Mesodermal cell (in vitro differentiated cells): ENCODE measurements around the gene NNAT.
A peak's percentile ranks its signal among the peaks of the same experiment; 100 is the strongest.

Source experiments
- H3K27ac ChIP-seq: 2 replicates; pipeline ENCODE4 v1.7.0; 2013; ENCODE audit warnings: mild to moderate bottlenecking, low read depth, low read length, moderate library complexity; ENCODE audit not compliant: severe bottlenecking
- H3K36me3 ChIP-seq: 2 replicates; pipeline ENCODE4 v1.7.1; 2013; ENCODE audit warnings: mild to moderate bottlenecking, low read length, moderate library complexity; ENCODE audit not compliant: control insufficient read depth, insufficient read depth
- H3K4me1 ChIP-seq: one replicate; pipeline ENCODE4 v1.7.1; 2013; ENCODE audit warnings: mild to moderate bottlenecking, low read length; ENCODE audit not compliant: insufficient read depth, control insufficient read depth, poor library complexity, severe bottlenecking
- H3K4me3 ChIP-seq: 2 replicates; pipeline ENCODE4 v1.7.0; 2013; ENCODE audit warnings: low read length, control low read depth, mild to moderate bottlenecking; ENCODE audit not compliant: insufficient read depth, poor library complexity, severe bottlenecking; ENCODE audit errors: extremely low read depth
- H3K9me3 ChIP-seq: 2 replicates; pipeline ENCODE4 v1.7.1; 2013; ENCODE audit warnings: mild to moderate bottlenecking, low read length, moderate library complexity; ENCODE audit not compliant: control insufficient read depth
- WGBS, 2 experiments: methylation state at CpG; one replicate each; pipeline ENCODE4 v1.1.5; 2013; ENCODE audit warnings: missing lambda C conversion rate in 2 of 2; ENCODE audit not compliant: insufficient coverage in 2 of 2; 5-methylcytosine and 5-hydroxymethylcytosine counted together

The NNAT gene

GRCh38 chr20:37516811-37517750 is 4.0 kb upstream of the NNAT start:
- Histone ChIP-seq H3K27ac (no peak overlapping the region), H3K4me1 (peaks cover 19% of the 10 kb centered on the region), H3K36me3 (peaks cover 92% of the 10 kb centered on the region), H3K9me3 (peaks cover 3% of the 10 kb centered on the region), H3K4me3 (no peak overlapping the region)
- WGBS, 2 experiments, result 83 to 87% methylated on average over 8 to 10 of the region's 13 CpGs

- Histone ChIP-seq H3K36me3 (peaks cover 87% of the 10 kb centered on the region), H3K4me3 (no peak overlapping the region), H3K27ac (no peak overlapping the region), H3K4me1 (peaks cover 19% of the 10 kb centered on the region), H3K9me3 (peaks cover 3% of the 10 kb centered on the region)
- 85 to 95% methylated on average over 6 to 7 of the region's 7 CpGs for WGBS, 2 experiments
Measured at GRCh38 chr20:37518059-37518458, 3.0 kb upstream of the NNAT start.

DNA sequence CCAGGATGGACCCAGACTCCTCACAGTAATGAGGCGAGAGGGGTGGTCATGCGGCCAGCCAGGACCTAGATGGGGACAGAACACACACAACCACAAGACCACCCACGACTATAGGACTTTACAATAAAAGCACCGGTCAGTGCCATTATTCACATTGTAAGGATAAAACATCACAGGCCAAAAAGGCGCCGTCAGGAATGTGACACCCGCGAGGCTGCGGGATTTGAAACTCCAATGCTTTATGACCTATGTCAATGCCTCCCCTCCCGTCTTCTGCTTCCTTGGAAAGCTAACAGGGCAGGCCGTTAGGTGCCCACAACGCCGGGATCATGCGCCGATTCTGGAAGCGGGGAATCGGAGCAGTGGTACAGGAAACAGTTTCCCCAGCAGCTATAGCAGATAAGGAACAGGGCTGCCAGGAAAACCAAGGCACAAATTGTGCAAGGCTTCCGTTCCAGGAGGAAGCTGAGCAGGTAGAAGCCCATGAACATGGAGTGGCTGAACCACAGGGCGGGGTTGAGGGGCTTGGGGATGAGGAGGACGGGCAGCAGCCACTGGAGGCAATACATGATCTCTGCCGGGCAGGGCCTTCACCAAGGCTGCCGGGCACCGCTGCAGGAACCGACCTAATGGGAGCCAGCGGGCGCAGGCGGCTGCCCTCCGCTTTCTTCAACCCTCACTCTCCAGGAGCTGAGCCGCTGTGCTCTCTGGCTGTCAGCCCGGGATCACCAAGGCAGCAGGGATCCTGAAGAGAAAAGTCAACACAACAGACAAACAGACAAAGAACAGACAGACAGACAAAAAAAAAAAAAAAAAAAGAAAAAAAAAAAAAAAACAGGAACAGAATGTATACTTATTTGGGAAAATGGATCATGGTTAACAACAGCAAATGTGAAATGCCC is 2.2 kb upstream of the NNAT start:
- 92 to 93% methylated on average over 18 to 27 of the region's 30 CpGs for WGBS, 2 experiments
- no peak overlapping the region for H3K27ac ChIP-seq
- no peak overlapping the region for H3K4me3 ChIP-seq
- H3K4me1 ChIP-seq, result peaks cover 19% of the 10 kb centered on the region
- H3K36me3 ChIP-seq, result peaks cover 86% of the 10 kb centered on the region
- peaks cover 3% of the 10 kb centered on the region for H3K9me3 ChIP-seq

DNA sequence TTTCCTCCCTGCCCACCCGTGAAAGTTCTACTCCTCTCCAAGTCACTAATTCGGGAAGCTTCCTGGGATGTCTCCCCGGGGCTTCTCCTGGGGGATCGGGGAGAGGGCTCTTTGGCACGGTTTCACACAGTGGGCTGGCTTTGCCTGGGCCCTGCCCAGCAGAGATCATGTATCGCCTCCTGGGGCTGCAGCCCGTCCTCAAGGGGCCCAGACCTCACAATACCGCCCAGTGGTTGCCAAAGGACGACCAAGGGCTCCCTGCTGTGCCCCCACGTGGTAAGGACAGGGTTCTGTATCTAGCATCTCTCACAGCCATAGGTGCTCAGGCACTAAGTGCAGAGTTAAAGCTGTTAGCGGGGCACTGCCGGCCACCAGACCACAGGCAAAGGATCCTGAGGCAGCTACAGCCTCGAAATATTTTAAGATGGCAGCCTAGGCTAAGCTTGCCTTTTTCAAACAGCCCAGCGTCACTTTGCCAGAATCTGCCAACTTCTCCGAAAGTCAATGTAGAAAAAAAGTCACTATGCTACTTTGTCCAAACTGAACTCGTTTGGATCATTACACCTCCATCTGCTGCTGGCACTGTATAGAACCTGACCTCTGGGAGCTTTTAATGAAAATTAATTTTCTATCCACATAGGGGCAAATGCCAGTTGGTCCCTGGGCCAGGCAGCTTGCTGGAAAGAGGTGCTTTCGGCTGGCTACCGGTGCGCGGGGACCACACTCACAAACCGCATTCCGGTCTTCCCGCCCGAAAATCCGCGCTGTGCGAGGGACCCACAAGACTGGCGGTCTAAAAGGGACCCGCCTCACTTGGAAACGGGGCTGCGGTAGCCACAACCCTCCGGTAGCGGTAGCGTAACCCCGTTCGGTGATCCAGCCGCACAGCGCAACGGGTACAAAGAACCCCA is 1.3 kb upstream of the NNAT start:
- WGBS, 2 experiments, result 62 to 68% methylated on average over 32 to 37 of the region's 39 CpGs
- peaks cover 3% of the 10 kb centered on the region for H3K9me3 ChIP-seq
- H3K27ac ChIP-seq, result no peak overlapping the region
- peaks cover 28% of the 10 kb centered on the region for H3K4me1 ChIP-seq
- no peak overlapping the region for H3K4me3 ChIP-seq
- H3K36me3 ChIP-seq, result peaks cover 85% of the 10 kb centered on the region

GRCh38 chr20:37520419-37520955 is 563 bp upstream of the NNAT start:
- H3K27ac ChIP-seq, result no peak overlapping the region
- H3K4me3 ChIP-seq, result peak overlapping the region; percentile 46
- H3K9me3 ChIP-seq, result peaks cover 3% of the 10 kb centered on the region
- peaks cover 85% of the 10 kb centered on the region for H3K36me3 ChIP-seq
- WGBS, 2 experiments, result 62 to 76% methylated on average over 14 to 20 of the region's 24 CpGs
- H3K4me1 ChIP-seq, result peaks cover 35% of the 10 kb centered on the region

DNA sequence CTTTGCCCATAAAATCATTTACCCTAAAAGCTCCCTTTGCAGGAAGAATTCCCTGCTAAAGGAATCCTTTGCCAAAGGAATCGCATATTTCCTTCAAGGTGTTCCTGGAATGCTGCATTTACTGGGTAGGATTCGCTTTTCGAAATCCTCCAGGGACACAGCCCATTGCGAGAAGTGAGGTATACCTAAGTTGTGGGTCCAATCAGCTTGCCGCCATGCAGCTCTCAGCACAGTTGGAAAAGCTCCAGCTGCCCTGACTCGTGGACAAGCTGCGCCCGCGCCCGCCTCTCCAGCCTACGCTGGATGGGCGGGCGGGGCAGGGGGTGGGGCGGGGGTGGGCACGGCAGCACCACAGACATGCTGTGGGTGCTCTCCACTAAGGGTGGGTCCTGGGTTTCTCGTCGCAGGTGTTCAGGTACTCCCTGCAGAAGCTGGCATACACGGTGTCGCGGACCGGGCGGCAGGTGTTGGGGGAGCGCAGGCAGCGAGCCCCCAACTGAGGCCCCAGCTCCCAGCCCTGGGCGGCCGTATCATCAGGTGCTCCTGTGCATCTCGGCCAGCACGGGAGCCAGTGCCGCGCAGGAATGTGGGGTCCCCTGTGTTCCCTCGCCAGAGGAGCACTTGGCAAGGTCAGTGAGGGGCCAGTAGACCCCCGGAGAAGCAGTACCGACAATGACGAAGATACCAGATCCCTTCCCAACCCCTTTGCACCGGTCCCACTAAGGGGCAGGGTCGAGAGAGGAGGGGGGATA is 1.4 kb downstream of the NNAT start:
- Histone ChIP-seq H3K9me3 (peaks cover 3% of the 10 kb centered on the region), H3K36me3 (peaks cover 70% of the 10 kb centered on the region), H3K27ac (no peak overlapping the region), H3K4me3 (peak overlapping the region; percentile 46), H3K4me1 (peaks cover 33% of the 10 kb centered on the region)
- 76 to 82% methylated on average over 20 to 36 of the region's 36 CpGs for WGBS, 2 experiments

DNA sequence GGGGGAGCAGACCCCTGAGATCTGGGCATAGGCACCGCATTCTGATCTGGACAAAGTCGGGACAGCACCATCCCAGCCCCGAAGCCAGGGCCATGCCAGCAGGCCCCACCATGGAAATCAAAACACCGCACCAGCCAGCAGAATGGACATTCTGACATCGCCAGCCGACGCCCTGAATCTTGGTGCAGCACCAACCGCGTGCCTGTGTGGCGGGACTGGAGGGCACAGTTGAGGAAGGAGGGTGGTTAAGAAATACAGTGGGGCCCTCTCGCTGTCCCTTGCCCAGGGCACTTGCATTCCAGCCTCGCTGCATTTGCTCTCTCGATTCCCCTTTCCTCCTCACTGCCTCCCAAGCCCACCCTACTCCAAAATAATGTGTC is 2.0 kb downstream of the NNAT start:
- Histone ChIP-seq H3K27ac (no peak overlapping the region), H3K4me3 (peak overlapping the region; percentile 6), H3K9me3 (peaks cover 3% of the 10 kb centered on the region), H3K4me1 (peaks cover 28% of the 10 kb centered on the region), H3K36me3 (peaks cover 65% of the 10 kb centered on the region)
- 88 to 94% methylated on average over 9 to 12 of the region's 13 CpGs for WGBS, 2 experiments

GRCh38 chr20:37523911-37524700 is 3.1 kb downstream of the NNAT start:
- H3K36me3 ChIP-seq, result peaks cover 54% of the 10 kb centered on the region
- H3K27ac ChIP-seq, result no peak overlapping the region
- WGBS, 2 experiments, result 85 to 89% methylated on average over 8 to 9 of the region's 10 CpGs
- H3K4me1 ChIP-seq, result peaks cover 22% of the 10 kb centered on the region
- H3K9me3 ChIP-seq, result peaks cover 3% of the 10 kb centered on the region
- no peak overlapping the region for H3K4me3 ChIP-seq
